A673 (cell line): ENCODE data around the gene SYT14. TPM values are rescaled to one million over a fixed set of nuclear protein-coding genes. Genes with fewer than 3 reads are reported as not detected.

ENCODE experiments used
- BruUV-seq: library from RNA; stranded (reverse); fragments of 400-500 nt; replicated peaks from 2 replicates; lab custom pipeline; 2021; lab: Mats Ljungman, UMichigan
- CTCF ChIA-PET: fragments of 300-600 bp; sonication (Branson Sonifier 250); formaldehyde crosslinking; loops from one replicate; lab custom pipeline; 2022; ENCODE audit warnings: antibody characterized with exemption; lab: Charles Lee
- POLR2A ChIA-PET: fragments of 300-600 bp; sonication (Branson Sonifier 250); formaldehyde crosslinking; loops from one replicate; lab custom pipeline; 2022; ENCODE audit warnings: antibody characterized with exemption; ENCODE audit not compliant: low non-redundant PET; lab: Charles Lee
- DNase-seq: peaks from one replicate; pipeline ENCODE4 v3.0.0-alpha.2; 2015; ENCODE audit warnings: low spot score
- H3K27ac ChIP-seq: fragments of 200-600 bp; sonication (generic); 2 replicates; pipeline ENCODE4 v1.5.1; 2016; ENCODE audit warnings: mixed run types, low read depth, mild to moderate bottlenecking, mixed read lengths, antibody characterized with exemption, low read length; ENCODE audit not compliant: poor library complexity, severe bottlenecking
- H3K27me3 ChIP-seq: fragments of 200-600 bp; sonication (generic); replicated peaks from 2 replicates; pipeline ENCODE4 v1.6.1; 2017; ENCODE audit warnings: mixed run types, low read depth, mild to moderate bottlenecking, mixed read lengths, antibody characterized with exemption, low read length; ENCODE audit not compliant: insufficient read depth, poor library complexity
- H3K36me3 ChIP-seq: fragments of 200-600 bp; sonication (generic); 2 replicates; pipeline ENCODE4 v1.6.1; 2016; ENCODE audit warnings: mixed run types, mild to moderate bottlenecking, mixed read lengths, antibody characterized with exemption, low read length; ENCODE audit not compliant: insufficient read depth, poor library complexity, severe bottlenecking
- H3K4me1 ChIP-seq: fragments of 200-600 bp; sonication (generic); 2 replicates; pipeline ENCODE4 v1.6.1; 2017; ENCODE audit warnings: mixed run types, mild to moderate bottlenecking, mixed read lengths, antibody characterized with exemption, low read length; ENCODE audit not compliant: insufficient read depth, poor library complexity, severe bottlenecking
- H3K4me3 ChIP-seq: fragments of 200-600 bp; sonication (generic); 2 replicates; pipeline ENCODE4 v1.5.1; 2016; ENCODE audit warnings: low read depth, mixed run types, mild to moderate bottlenecking, mixed read lengths, low read length; ENCODE audit not compliant: poor library complexity, severe bottlenecking
- H3K9me3 ChIP-seq: fragments of 200-600 bp; sonication (generic); 2 replicates; pipeline ENCODE4 v1.6.1; 2016; ENCODE audit warnings: mixed run types, low read depth, mild to moderate bottlenecking, mixed read lengths, antibody characterized with exemption, low read length; ENCODE audit not compliant: poor library complexity, severe bottlenecking
- EZH2 ChIP-seq: fragments of 200-600 bp; sonication (generic); IDR thresholded peaks from 2 replicates; pipeline ENCODE4 v1.6.1; 2017; ENCODE audit warnings: borderline replicate concordance, low read depth, mild to moderate bottlenecking, mixed read lengths, antibody characterized with exemption, low read length; ENCODE audit not compliant: poor library complexity, severe bottlenecking
- intact Hi-C: fragments of 100-400 bp; cut with micrococcal nuclease; formaldehyde crosslinking; loops from one replicate; pipeline ENCODE4 v1.10.0; 2022; ENCODE audit not compliant: unreplicated experiment
- total RNA-seq: library from RNA; stranded (reverse); gene quantifications from 2 replicates; pipeline ENCODE4 v1.2.3, GENCODE V29; 2021
- TF ChIP-seq, protein P1 (sequence below): fragments of 300-800, 200-600 bp; sonication (generic); conservative IDR thresholded peaks from 2 replicates; pipeline ENCODE4 v1.5.1; 2017; ENCODE audit warnings: low read depth, mild to moderate bottlenecking, antibody characterized with exemption, low read length, moderate library complexity, mixed read lengths

The SYT14 gene
- total RNA-seq, 1 experiment from 2014 or later: 22.4 TPM

DNA sequence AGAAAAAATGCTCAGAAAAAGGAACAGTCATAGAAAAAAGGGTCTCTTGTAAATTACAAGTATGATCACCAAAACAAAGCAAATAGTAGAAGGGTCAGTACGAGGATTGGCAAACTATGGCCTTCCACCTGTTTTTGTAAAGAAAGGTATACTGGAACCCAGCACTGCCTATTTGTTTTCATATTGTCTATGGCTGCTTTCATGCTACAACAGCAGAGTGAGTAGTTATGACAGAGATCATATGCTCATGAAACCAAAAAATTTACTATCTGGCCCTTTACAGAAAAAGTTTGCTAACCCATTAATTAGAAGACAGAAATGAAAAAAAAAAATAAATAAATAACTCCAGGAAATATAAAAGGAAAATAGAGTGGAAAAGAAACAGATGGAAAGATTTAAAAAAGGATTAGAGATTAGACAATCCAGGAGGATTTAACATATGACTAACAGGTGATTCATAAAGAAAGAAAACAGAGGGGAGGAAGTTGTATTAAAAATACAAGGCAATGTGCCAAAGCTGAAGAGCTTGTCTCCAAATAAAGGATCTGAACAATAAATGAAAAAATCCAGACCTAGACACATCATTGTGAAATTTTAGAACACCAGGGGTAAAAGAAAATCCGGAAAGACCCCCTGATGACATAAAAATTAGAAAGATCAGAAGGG lies 186.0 kb downstream of the SYT14 start:
- intact Hi-C loops: loop anchor here (5.0 to 10.0 kb wide), 2 partner anchors 127 to 259 kb away; no protein-coding TSS in a partner anchor
- TF ChIP-seq, protein P1, sequence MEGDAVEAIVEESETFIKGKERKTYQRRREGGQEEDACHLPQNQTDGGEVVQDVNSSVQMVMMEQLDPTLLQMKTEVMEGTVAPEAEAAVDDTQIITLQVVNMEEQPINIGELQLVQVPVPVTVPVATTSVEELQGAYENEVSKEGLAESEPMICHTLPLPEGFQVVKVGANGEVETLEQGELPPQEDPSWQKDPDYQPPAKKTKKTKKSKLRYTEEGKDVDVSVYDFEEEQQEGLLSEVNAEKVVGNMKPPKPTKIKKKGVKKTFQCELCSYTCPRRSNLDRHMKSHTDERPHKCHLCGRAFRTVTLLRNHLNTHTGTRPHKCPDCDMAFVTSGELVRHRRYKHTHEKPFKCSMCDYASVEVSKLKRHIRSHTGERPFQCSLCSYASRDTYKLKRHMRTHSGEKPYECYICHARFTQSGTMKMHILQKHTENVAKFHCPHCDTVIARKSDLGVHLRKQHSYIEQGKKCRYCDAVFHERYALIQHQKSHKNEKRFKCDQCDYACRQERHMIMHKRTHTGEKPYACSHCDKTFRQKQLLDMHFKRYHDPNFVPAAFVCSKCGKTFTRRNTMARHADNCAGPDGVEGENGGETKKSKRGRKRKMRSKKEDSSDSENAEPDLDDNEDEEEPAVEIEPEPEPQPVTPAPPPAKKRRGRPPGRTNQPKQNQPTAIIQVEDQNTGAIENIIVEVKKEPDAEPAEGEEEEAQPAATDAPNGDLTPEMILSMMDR: no peak
- no peak for TF ChIP-seq EZH2
- H3K27ac ChIP-seq: peak overlapping the region; percentile 79
- BruUV-seq: no TSS peak
- H3K36me3 ChIP-seq: no peaks in the 10 kb centered on the region
- peaks cover 38% of the 10 kb centered on the region for H3K4me1 ChIP-seq
- DNase-seq: peak; percentile 98
- no peaks in the 10 kb centered on the region for H3K9me3 ChIP-seq
- H3K4me3 ChIP-seq: no peak overlapping the region
- ChIA-PET CTCF (no interaction called here), POLR2A (interaction anchor here (0.6 kb wide), 1 partner anchor 120 kb away, joined by 4 read pairs; no protein-coding TSS in a partner anchor)
- no peaks in the 10 kb centered on the region for H3K27me3 ChIP-seq

DNA sequence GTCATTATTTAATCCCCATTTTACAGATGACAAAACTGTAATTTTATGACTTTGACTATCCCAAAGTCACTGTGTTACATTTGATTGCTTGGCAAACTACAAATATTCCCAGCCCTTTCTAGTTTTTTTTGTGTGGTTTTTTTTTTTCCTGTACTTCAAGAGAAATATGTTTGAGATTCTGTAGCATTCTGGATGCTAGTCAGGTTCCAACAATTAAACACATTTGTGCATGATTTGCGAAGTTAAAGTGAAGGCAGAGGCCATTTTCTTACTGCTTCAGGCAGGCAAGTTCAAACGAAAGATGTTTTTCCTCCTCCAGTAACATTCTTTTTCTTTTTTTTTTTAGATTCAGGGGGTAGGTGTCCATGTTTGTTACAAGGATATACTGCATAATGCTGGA lies 186.7 kb downstream of the SYT14 start:
- CTCF ChIA-PET: no interaction called here
- intact Hi-C loops: loop anchor here (5.0 to 10.0 kb wide), 2 partner anchors 127 to 260 kb away; no protein-coding TSS in a partner anchor

DNA sequence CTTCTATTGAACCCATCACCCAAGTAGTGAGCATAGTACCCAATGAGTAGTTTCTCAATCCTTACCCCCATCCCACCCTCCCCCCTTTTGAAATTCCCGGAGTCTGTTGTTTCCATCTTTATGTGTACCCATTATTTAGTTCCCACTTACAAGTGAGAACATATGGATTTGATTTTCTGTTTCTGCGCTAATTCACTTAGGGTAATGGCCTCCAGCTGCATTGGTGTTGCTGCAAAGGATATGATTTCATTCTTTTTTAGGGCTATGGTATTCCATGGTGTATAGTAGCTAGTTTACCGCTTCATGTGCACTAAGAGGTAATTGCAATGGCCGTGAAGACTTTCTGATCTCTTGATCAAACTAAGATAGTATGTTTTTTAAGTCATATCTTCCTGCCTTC lies 187.1 kb downstream of the SYT14 start:
- CTCF ChIA-PET: no interaction called here
- Histone ChIP-seq H3K27me3 (no peaks in the 10 kb centered on the region), H3K27ac (peak overlapping the region; percentile 79), H3K4me3 (no peak overlapping the region), H3K4me1 (peaks cover 38% of the 10 kb centered on the region), H3K9me3 (no peaks in the 10 kb centered on the region), H3K36me3 (no peaks in the 10 kb centered on the region)
- intact Hi-C loops: loop anchor here (10.0 kb wide), 1 partner anchor 260 kb away; no protein-coding TSS in a partner anchor
- no TSS peak for BruUV-seq
- POLR2A ChIA-PET: no interaction called here
- TF ChIP-seq EZH2: no peak
- TF ChIP-seq, protein P1: no peak
- DNase-seq: peak; percentile 93

More for the DNA sequence above, 186.7 kb downstream of the SYT14 start:
- peak; percentile 81 for DNase-seq
- POLR2A ChIA-PET: interaction anchor here (0.6 kb wide), 1 partner anchor 120 kb away, joined by 4 read pairs; no protein-coding TSS in a partner anchor
- H3K4me1 ChIP-seq: peaks cover 38% of the 10 kb centered on the region
- no peaks in the 10 kb centered on the region for H3K9me3 ChIP-seq
- no peak overlapping the region for H3K4me3 ChIP-seq
- H3K36me3 ChIP-seq: no peaks in the 10 kb centered on the region
- BruUV-seq: no TSS peak
- H3K27me3 ChIP-seq: no peaks in the 10 kb centered on the region
- peak overlapping the region; percentile 79 for H3K27ac ChIP-seq
- no peak for TF ChIP-seq EZH2
- TF ChIP-seq, protein P1: no peak
